Fibroblast of mammary gland (primary cell): ENCODE data around the gene MRPL36.
A peak's percentile ranks its signal among the peaks of the same experiment; 100 is the strongest.
"Not testable (repeated sequence)": the region's sequence is repeated elsewhere in the genome, so short reads cannot be mapped to it uniquely, and the experiment has no call there.

Experiments
- DNase-seq: peaks from one replicate; pipeline ENCODE4 v3.0.0-alpha.2; 2010; ENCODE audit warnings: low read depth
- H3K4me3 ChIP-seq: 2 replicates; pipeline ENCODE4 v1.5.1; 2011; ENCODE audit warnings: low read depth, mild to moderate bottlenecking, low read length, moderate library complexity; ENCODE audit not compliant: control insufficient read depth
- TF ChIP-seq, protein P1 (sequence below): conservative IDR thresholded peaks from 2 replicates; pipeline ENCODE4 v1.5.1; 2011; ENCODE audit warnings: low read depth, low read length, inconsistent platforms; ENCODE audit not compliant: control insufficient read depth, insufficient read depth

Gene MRPL36

DNA sequence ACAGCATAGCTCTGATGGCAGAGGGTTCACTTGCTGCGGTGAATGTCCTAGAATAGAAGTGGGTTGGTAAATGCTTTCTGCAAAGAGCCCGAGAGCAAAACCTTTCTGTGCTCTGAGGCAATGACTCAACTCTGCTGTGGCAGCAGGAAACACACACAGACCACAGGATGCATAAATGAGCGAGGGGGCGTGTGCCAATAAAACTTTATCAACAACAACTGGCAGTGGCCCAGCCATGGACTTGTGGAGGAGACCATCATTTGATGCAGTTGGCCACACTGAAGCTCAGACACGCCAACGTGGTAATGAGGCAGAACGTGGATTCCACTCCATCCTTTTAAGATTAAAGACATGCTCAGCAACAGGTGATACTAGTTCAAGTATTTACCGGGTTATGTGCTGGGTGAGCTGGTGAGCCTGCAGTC lies 6.8 kb downstream of the MRPL36 start:
- peak; percentile 90 for DNase-seq
- TF ChIP-seq, protein P1, sequence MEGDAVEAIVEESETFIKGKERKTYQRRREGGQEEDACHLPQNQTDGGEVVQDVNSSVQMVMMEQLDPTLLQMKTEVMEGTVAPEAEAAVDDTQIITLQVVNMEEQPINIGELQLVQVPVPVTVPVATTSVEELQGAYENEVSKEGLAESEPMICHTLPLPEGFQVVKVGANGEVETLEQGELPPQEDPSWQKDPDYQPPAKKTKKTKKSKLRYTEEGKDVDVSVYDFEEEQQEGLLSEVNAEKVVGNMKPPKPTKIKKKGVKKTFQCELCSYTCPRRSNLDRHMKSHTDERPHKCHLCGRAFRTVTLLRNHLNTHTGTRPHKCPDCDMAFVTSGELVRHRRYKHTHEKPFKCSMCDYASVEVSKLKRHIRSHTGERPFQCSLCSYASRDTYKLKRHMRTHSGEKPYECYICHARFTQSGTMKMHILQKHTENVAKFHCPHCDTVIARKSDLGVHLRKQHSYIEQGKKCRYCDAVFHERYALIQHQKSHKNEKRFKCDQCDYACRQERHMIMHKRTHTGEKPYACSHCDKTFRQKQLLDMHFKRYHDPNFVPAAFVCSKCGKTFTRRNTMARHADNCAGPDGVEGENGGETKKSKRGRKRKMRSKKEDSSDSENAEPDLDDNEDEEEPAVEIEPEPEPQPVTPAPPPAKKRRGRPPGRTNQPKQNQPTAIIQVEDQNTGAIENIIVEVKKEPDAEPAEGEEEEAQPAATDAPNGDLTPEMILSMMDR: no peak
- no peak overlapping the region for H3K4me3 ChIP-seq

DNA sequence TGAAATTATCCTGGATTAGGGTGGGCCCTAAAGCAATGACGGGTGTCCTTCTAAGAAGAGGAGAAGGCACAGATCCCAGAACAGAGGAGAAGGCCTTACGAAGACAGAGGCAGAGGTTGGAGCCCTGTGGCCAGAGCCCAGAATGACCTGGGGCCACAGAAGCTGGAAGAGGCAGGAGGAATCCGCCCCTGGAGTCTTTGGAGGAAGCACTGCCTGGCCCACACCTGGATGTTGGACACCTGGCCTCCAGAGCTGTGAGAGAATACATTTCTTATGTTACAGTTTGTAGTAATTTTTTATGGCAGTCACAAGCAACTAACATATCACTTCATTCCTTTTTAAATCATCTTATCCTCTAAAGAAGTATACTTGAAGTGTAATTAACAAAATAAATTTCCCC lies 8.5 kb downstream of the MRPL36 start:
- DNase-seq: no peak
- no peak overlapping the region for H3K4me3 ChIP-seq

DNA sequence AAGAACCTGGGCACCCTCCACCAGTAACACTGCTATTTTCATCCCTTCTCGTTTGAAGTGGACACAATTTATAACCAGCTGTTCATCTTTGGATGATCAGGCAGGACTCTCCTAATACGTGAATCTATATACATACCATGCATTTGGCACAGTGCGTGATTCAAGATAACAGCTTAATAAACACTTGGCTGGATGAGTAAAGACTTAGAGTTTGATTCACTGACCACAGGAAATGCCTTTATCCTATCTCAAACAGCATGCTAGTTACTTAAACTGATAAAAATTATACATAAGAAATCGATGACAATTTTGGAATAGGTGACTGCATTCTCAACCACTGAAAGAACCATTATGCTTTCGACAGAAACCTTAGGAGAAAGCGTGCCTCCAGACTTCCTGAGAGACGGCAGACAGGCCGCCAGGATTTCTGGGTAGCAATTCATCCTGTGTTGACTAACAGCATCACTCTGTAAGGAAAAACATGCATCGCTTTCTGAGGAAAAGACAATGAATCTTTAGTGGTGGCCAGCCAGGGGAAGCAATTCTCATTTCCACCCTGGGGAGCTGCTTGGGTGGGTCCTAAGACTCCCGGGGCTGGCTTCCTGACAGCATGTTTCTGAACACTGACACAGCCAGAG lies 9.7 kb downstream of the MRPL36 start:
- peak; percentile 73 for DNase-seq
- TF ChIP-seq, protein P1: no peak
- no peak overlapping the region for H3K4me3 ChIP-seq

More for the DNA sequence above, 8.5 kb downstream of the MRPL36 start:
- TF ChIP-seq, protein P1: no peak

DNA sequence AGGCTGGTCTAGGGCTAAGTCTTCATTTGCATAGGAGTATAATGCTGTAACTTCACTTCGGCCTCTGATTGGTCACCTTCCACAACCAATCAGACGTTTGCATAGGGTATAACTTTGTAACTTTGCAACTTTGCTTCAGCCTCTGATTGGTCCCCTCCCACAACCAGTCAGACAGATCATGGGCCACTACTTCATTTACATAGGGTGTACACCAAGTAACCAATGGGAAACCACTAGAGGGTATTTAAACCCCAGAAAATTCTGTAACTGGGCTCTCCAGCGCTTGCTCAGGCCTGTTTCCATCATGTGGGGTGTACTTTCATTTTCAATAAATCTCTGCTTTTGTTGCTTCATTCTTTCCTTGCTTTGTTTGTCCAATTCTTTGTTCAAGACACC lies 10.2 kb downstream of the MRPL36 start:
- H3K4me3 ChIP-seq: not testable (repeated sequence)
- DNase-seq: peak; percentile 69

DNA sequence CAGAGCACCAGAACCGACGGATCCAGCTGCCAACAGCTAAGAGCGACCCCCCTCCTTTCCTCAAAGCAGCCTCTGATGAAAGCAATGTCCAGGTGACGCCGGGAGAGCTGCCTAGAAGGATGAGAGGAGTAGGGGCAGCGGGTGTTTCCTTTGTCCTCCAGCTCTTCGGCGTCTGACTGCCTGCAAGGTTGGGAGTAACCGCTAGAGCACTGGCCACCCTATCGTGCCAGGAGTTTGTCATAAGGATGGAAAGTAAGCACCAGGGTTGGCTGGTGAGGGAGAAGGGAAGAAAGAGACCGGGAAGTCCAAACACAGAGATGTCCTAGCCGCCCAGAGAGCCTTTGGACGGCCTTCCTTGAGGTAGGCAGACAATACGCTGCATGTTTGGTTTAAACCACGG lies 10.8 kb downstream of the MRPL36 start:
- TF ChIP-seq, protein P1: no peak
- no peak overlapping the region for H3K4me3 ChIP-seq
- no peak for DNase-seq

DNA sequence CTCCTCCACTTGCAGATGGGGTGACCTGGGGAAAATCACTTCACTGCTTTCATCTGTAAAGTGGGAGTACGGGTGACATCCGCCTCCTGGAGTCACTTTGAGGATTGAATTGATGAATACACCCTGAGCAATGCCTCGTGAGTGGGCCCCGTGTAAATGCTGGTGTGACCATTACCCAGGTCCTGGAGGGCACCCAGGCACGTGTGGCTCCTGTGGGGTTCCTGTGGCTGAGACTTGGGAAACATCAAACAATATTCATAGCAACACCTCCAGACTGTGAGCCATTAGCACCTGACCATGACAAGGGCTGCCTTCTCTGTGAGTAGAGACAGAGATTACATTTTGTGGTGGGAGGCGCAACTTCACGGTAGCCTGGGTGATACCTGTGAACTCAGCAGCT lies 11.4 kb downstream of the MRPL36 start:
- DNase-seq: no peak
- H3K4me3 ChIP-seq: no peak overlapping the region
- TF ChIP-seq, protein P1: no peak

DNA sequence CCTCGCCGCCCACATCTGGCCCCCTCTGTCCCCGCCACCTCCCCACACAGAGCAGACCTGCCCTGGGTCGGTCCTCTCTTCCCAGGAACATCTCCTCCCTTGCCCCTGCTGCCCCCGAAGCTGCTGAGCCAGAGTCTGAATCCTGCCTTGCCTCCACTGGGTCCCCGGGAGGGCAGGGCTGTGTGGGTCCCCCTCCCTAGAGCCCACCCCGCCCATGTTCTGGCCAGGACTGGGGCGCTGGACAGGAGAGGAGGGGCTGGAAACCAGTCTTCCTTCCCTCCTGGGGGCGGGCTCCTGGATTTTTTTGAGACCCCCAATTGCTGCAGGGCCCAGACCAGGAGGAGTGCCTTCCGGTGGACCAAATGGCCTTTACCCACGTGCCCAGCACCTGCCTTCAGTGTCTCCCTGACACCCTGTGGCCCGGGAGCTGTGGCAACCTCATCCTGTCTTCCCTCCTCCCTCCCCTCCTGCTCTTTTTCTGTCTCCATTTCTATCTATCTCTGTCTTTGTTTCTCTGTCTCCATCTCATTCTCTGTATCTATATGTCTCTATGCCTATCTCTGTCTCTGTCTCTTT lies 12.1 kb downstream of the MRPL36 start:
- TF ChIP-seq, protein P1: no peak
- H3K4me3 ChIP-seq: no peak overlapping the region
- DNase-seq: no peak
